H1 (cell line): ENCODE measurements around the gene KRT17. TPM values are rescaled to one million over a fixed set of nuclear protein-coding genes. Genes with fewer than 3 reads are reported as not detected.

Source experiments
- CTCF ChIA-PET: fragments of 300-600 bp; sonication (Branson Sonifier 250); formaldehyde crosslinking; loops from one replicate; lab custom pipeline; 2021; ENCODE audit not compliant: partially characterized antibody; lab: Charles Lee
- POLR2A ChIA-PET: fragments of 300-600 bp; sonication (Branson Sonifier 250); formaldehyde crosslinking; loops from one replicate; lab custom pipeline; 2021; ENCODE audit warnings: inconsistent platforms; ENCODE audit not compliant: partially characterized antibody; lab: Charles Lee
- DNase-seq, 2 experiments: peaks; one replicate each; pipeline versions ENCODE4 v3.0.0 to v3.0.0-alpha.2; 2010 to 2022; ENCODE audit warnings: low spot score in 2 of 2, low read depth in 1 of 2, mixed read lengths in 1 of 2
- FAIRE-seq: peaks from 2 replicates; lab custom pipeline; 2011; peaks lifted over from hg19 to GRCh38; lab: Jason Lieb, UNC
- H2AFZ ChIP-seq: 2 replicates; pipeline ENCODE4 v1.8.1; 2012; ENCODE audit warnings: low read length, inconsistent platforms
- H2AK5ac ChIP-seq: 2 replicates; pipeline ENCODE4 v1.6.1; 2013; ENCODE audit warnings: low read depth, low read length
- H2BK120ac ChIP-seq: replicated peaks from 2 replicates; pipeline ENCODE3; 2013; ENCODE audit warnings: low read depth, low read length, inconsistent platforms
- H2BK12ac ChIP-seq: 2 replicates; pipeline ENCODE4 v1.6.1; 2013; ENCODE audit warnings: low read depth, low read length
- H2BK15ac ChIP-seq: 2 replicates; pipeline ENCODE4 v1.6.1; 2013; ENCODE audit warnings: low read length
- H2BK20ac ChIP-seq: 2 replicates; pipeline ENCODE4 v1.6.1; 2013; ENCODE audit warnings: low read length
- H2BK5ac ChIP-seq: 2 replicates; pipeline ENCODE4 v1.6.1; 2013; ENCODE audit warnings: low read depth, low read length
- H3K14ac ChIP-seq: 2 replicates; pipeline ENCODE4 v1.6.1; 2013; ENCODE audit warnings: inconsistent platforms; ENCODE audit not compliant: insufficient read length
- H3K18ac ChIP-seq: 2 replicates; pipeline ENCODE4 v1.6.1; 2013; ENCODE audit warnings: low read length; ENCODE audit errors: extremely low read depth
- H3K23ac ChIP-seq: 2 replicates; pipeline ENCODE4 v1.6.1; 2013; ENCODE audit warnings: inconsistent platforms; ENCODE audit not compliant: insufficient read length
- H3K23me2 ChIP-seq: 2 replicates; pipeline ENCODE4 v1.6.1; 2013; ENCODE audit warnings: low read depth, low read length
- H3K27ac ChIP-seq: 2 replicates; pipeline ENCODE4 v1.6.1; 2011; ENCODE audit warnings: low read depth, low read length, inconsistent platforms
- H3K27me3 ChIP-seq, 4 experiments: replicated peaks in 1 of 4; 1 replicate in 1 of 4; 2 replicates in 3 of 4; pipeline versions ENCODE4 v1.6.1 to v1.8.1; 2011 to 2013; ENCODE audit warnings: low read length in 3 of 4, mild to moderate bottlenecking in 3 of 4, inconsistent platforms in 2 of 4, mixed read lengths in 2 of 4, moderate library complexity in 1 of 4; ENCODE audit not compliant: control insufficient read depth in 3 of 4, insufficient read depth in 3 of 4; ENCODE audit errors: extremely low read depth in 1 of 4
- H3K36me3 ChIP-seq, 4 experiments: 2 replicates each; pipeline versions ENCODE4 v1.6.1 to v1.8.1; 2011 to 2013; ENCODE audit warnings: mild to moderate bottlenecking in 4 of 4, low read length in 3 of 4, moderate library complexity in 2 of 4, control low read depth in 1 of 4, inconsistent platforms in 1 of 4; ENCODE audit not compliant: insufficient read depth in 4 of 4, control insufficient read depth in 2 of 4
- H3K4ac ChIP-seq: replicated peaks from 2 replicates; pipeline ENCODE3; 2013; ENCODE audit warnings: low read length, low read depth, mixed read lengths, inconsistent platforms; ENCODE audit not compliant: insufficient read length
- H3K4me1 ChIP-seq, 4 experiments: replicated peaks in 1 of 4; 1 replicate in 1 of 4; 2 replicates in 3 of 4; pipeline versions ENCODE4 v1.6.1 to v1.8.1; 2011 to 2013; ENCODE audit warnings: low read length in 3 of 4, inconsistent platforms in 2 of 4, mixed read lengths in 1 of 4; ENCODE audit not compliant: insufficient read depth in 4 of 4, control insufficient read depth in 3 of 4
- H3K4me2 ChIP-seq, 2 experiments: 2 replicates each; pipeline versions ENCODE4 v1.6.1 to v1.8.1; 2011 to 2013; ENCODE audit warnings: low read depth in 2 of 2, low read length in 2 of 2, control low read depth in 1 of 2, inconsistent platforms in 1 of 2, mild to moderate bottlenecking in 1 of 2; ENCODE audit not compliant: insufficient read depth in 1 of 2
- H3K4me3 ChIP-seq, 4 experiments: fragments of 200-600, 300-600 bp in 1 of 4; sonication (generic), shearing (Covaris generic), sonication (Bioruptor Twin) in 1 of 4; 2 replicates each; pipeline versions ENCODE4 v1.5.1 to v1.8.1; 2011 to 2016; ENCODE audit warnings: low read length in 4 of 4, low read depth in 3 of 4, control low read depth in 2 of 4, inconsistent platforms in 2 of 4, mild to moderate bottlenecking in 2 of 4, mixed read lengths in 1 of 4, moderate library complexity in 1 of 4; ENCODE audit not compliant: insufficient read depth in 2 of 4; ENCODE audit errors: extremely low read depth in 1 of 4
- H3K56ac ChIP-seq: replicated peaks from 2 replicates; pipeline ENCODE3; 2013; ENCODE audit warnings: low read depth, mild to moderate bottlenecking, mixed read lengths, low read length, inconsistent platforms; ENCODE audit not compliant: insufficient read length
- H3K79me1 ChIP-seq: 2 replicates; pipeline ENCODE4 v1.6.1; 2013; ENCODE audit warnings: low read depth, low read length, control low read depth
- H3K79me2 ChIP-seq, 2 experiments: 2 replicates each; pipeline versions ENCODE4 v1.6.1 to v1.8.1; 2012 to 2013; ENCODE audit warnings: low read length in 2 of 2, mild to moderate bottlenecking in 2 of 2, inconsistent platforms in 1 of 2; ENCODE audit not compliant: insufficient read depth in 2 of 2, control insufficient read depth in 1 of 2
- H3K9ac ChIP-seq, 4 experiments: replicated peaks in 1 of 4; 1 replicate in 1 of 4; 2 replicates in 3 of 4; pipeline versions ENCODE4 v1.6.1 to v1.8.1; 2011 to 2013; ENCODE audit warnings: low read depth in 3 of 4, low read length in 3 of 4, control low read depth in 2 of 4, mild to moderate bottlenecking in 2 of 4, moderate library complexity in 2 of 4, inconsistent platforms in 1 of 4; ENCODE audit errors: extremely low read depth in 1 of 4
- H3K9me3 ChIP-seq, 2 experiments: 2 replicates each; pipeline versions ENCODE4 v1.6.1 to v1.8.1; 2012 to 2013; ENCODE audit warnings: mild to moderate bottlenecking in 2 of 2, moderate library complexity in 2 of 2, control low read depth in 1 of 2, inconsistent platforms in 1 of 2, low read depth in 1 of 2, low read length in 1 of 2, mixed read lengths in 1 of 2; ENCODE audit not compliant: insufficient read depth in 2 of 2
- H4K20me1 ChIP-seq, 2 experiments: replicated peaks in 1 of 2; 2 replicates each; pipeline versions ENCODE3 to v1.8.1; 2011 to 2013; ENCODE audit warnings: inconsistent platforms in 2 of 2, low read length in 2 of 2, mild to moderate bottlenecking in 1 of 2; ENCODE audit not compliant: insufficient read depth in 2 of 2, control insufficient read depth in 1 of 2
- H4K5ac ChIP-seq: 2 replicates; pipeline ENCODE4 v1.6.1; 2013; ENCODE audit warnings: low read length, low read depth, mixed read lengths, inconsistent platforms; ENCODE audit not compliant: insufficient read length
- H4K8ac ChIP-seq: 2 replicates; pipeline ENCODE4 v1.8.0; 2013; ENCODE audit warnings: mild to moderate bottlenecking, moderate library complexity, low read length, inconsistent platforms; ENCODE audit not compliant: insufficient read depth; ENCODE audit errors: extremely low read depth
- H4K91ac ChIP-seq: replicated peaks from 2 replicates; pipeline ENCODE3; 2013; ENCODE audit warnings: low read length, mixed read lengths, inconsistent platforms; ENCODE audit not compliant: insufficient read length
- ATF2 ChIP-seq: IDR thresholded peaks from 2 replicates; pipeline ENCODE4 v1.6.1; 2012; ENCODE audit warnings: low read length, inconsistent platforms
- BACH1 ChIP-seq: IDR thresholded peaks from 2 replicates; pipeline ENCODE4 v1.6.1; 2012; ENCODE audit warnings: low read length, improper control_type of control experiment
- BRCA1 ChIP-seq: IDR thresholded peaks from 2 replicates; pipeline ENCODE4 v1.6.1; 2012; ENCODE audit warnings: low read depth, low read length, improper control_type of control experiment
- CTBP2 ChIP-seq: IDR thresholded peaks from 2 replicates; pipeline ENCODE4 v1.7.0; 2011; ENCODE audit warnings: borderline replicate concordance, mild to moderate bottlenecking, moderate library complexity, mixed read lengths, low read length; ENCODE audit not compliant: insufficient read depth, insufficient read length
- GABPA ChIP-seq: IDR thresholded peaks from 2 replicates; pipeline ENCODE4 v1.6.1; 2011; ENCODE audit warnings: mild to moderate bottlenecking, low read length, moderate library complexity, borderline replicate concordance; ENCODE audit not compliant: insufficient read depth
- GTF2F1 ChIP-seq: IDR thresholded peaks from 2 replicates; pipeline ENCODE4 v1.6.1; 2012; ENCODE audit warnings: low read depth, low read length, improper control_type of control experiment, borderline replicate concordance
- KDM4A ChIP-seq: IDR thresholded peaks from one replicate; pipeline ENCODE4 v1.7.1; 2012; ENCODE audit warnings: low read depth, mild to moderate bottlenecking, moderate library complexity, low read length, inconsistent platforms; ENCODE audit not compliant: severe bottlenecking
- RFX5 ChIP-seq: IDR thresholded peaks from 2 replicates; pipeline ENCODE4 v1.6.1; 2011; ENCODE audit warnings: low read depth, low read length, improper control_type of control experiment, borderline replicate concordance
- SIX5 ChIP-seq: IDR thresholded peaks from 2 replicates; pipeline ENCODE4 v1.6.1; 2011; ENCODE audit warnings: mild to moderate bottlenecking, low read depth, low read length
- TAF7 ChIP-seq: optimal IDR thresholded peaks from 2 replicates; pipeline ENCODE3; 2011; ENCODE audit warnings: low read depth, mild to moderate bottlenecking, inconsistent platforms, low read length, moderate library complexity, borderline replicate concordance
- TCF12 ChIP-seq: IDR thresholded peaks from 2 replicates; pipeline ENCODE4 v1.6.1; 2011; ENCODE audit warnings: low read depth, mild to moderate bottlenecking, low read length
- WGBS, 2 experiments: shearing (Covaris generic) in 1 of 2; methylation state at CpG; one replicate each; pipeline versions ENCODE4 v1.1.6 to v1.1.7; 2013 to 2015; ENCODE audit warnings: low lambda C conversion rate in 2 of 2, mixed read lengths in 2 of 2, inconsistent platforms in 1 of 2, low coverage in 1 of 2, missing lambda C conversion rate in 1 of 2; ENCODE audit not compliant: insufficient replicate concordance in 2 of 2, insufficient coverage in 1 of 2, insufficient read length in 1 of 2; ENCODE audit errors: extremely low coverage in 1 of 2, missing lambda C conversion rate in 1 of 2; 5-methylcytosine and 5-hydroxymethylcytosine counted together
- polyA plus RNA-seq, 7 experiments: library from polyadenylated mRNA; depleted of rRNA in 3 of 7; stranded (reverse) in 5 of 7; unstranded in 2 of 7; fragments of >200 nt in 5 of 7; fragments of 200-250 nt in 2 of 7; gene quantifications; 1 replicate in 5 of 7; 2 replicates in 1 of 7; 4 replicates in 1 of 7; pipeline versions ENCODE4 v1.2.1 to v1.2.3, GENCODE V29; 2011 to 2013; ENCODE audit warnings: missing spikeins in 2 of 7, mixed read lengths in 2 of 7
- total RNA-seq: library from RNA; stranded (reverse); fragmentation: NEBNext Ultra II Directional; extraction: Animal tissue kit (Norgen Biotek cat#: 25700); gene quantifications from 2 replicates; pipeline ENCODE4 v1.2.1, GENCODE V29; 2021
- TF ChIP-seq, protein P1 (sequence below): IDR thresholded peaks from 2 replicates; pipeline ENCODE4 v1.6.1; 2011; ENCODE audit warnings: low read depth, mild to moderate bottlenecking, low read length; ENCODE audit not compliant: insufficient read depth

The KRT17 gene
- total and polyA plus RNA-seq, 2 of the 8 experiments (the other 6 are each of a cell fraction or from before 2014, with no cell fraction given): 0.50 to 0.95 TPM

DNA sequence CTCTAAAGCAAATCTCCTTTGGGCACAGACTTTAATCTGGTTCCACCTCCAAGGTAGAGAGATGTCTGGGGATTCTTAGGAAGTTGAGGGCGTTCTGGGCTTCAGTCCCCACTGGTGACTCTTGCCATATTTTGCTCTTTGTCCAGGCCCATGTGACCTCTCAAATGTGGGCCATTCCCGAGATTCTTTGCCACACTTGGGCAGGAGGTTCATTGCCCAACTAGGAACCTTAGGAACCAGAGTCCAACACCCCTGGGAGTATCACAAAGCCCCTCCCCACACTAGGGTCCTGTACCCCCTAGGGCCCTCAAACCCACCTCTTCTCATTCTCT is 44.2 kb downstream of the KRT17 start:
- H3K14ac ChIP-seq: no peak overlapping the region
- H3K18ac ChIP-seq: peak overlapping the region; percentile 78; the same call in 1 of the 2 replicates
- no peaks in the 10 kb centered on the region for H3K9me3 ChIP-seq
- H3K27ac ChIP-seq: no peak overlapping the region
- H2BK20ac ChIP-seq: peak overlapping the region; percentile 83; the same call in 1 of the 2 replicates
- H4K5ac ChIP-seq: no peak overlapping the region
- H3K56ac ChIP-seq: no peak overlapping the region
- ChIA-PET CTCF (interaction anchor here (0.5 to 5.4 kb wide), 21 partner anchors 12 to 1778 kb away, joined by 3 to 46 read pairs (median 5); no protein-coding TSS in a partner anchor), POLR2A (no interaction called here)
- H3K27me3 ChIP-seq: peaks cover 0 to 2% (median 0%) of the 10 kb centered on the region in 4 experiments; a peak in 1 of 7 replicates
- H4K8ac ChIP-seq: no peak overlapping the region
- H3K36me3 ChIP-seq: no peaks in the 10 kb centered on the region
- H3K4me1 ChIP-seq: peaks cover 0 to 4% (median 2%) of the 10 kb centered on the region in 4 experiments; a peak in 3 of 7 replicates
- no peak overlapping the region for H3K4ac ChIP-seq
- DNase-seq (no peak), FAIRE-seq (no peak)
- no peaks in the 10 kb centered on the region for H3K79me2 ChIP-seq
- H2AK5ac ChIP-seq: no peak overlapping the region
- H3K23me2 ChIP-seq: no peaks in the 10 kb centered on the region
- 88% methylated on average over 2 of the region's 2 CpGs; no CpG with 5 or more reads in 1 of the 2 experiments for WGBS, 2 experiments
- H2BK15ac ChIP-seq: peak overlapping the region; percentile 99
- no peak overlapping the region for H2AFZ ChIP-seq
- H2BK120ac ChIP-seq: no peak overlapping the region
- no peaks in the 10 kb centered on the region for H3K79me1 ChIP-seq
- no peak overlapping the region for H3K4me2 ChIP-seq
- H3K9ac ChIP-seq: no peak overlapping the region
- H3K23ac ChIP-seq: no peak overlapping the region
- H2BK12ac ChIP-seq: peak overlapping the region; percentile 84; the same call in 1 of the 2 replicates
- H2BK5ac ChIP-seq: no peak overlapping the region
- H4K91ac ChIP-seq: no peak overlapping the region
- no peak overlapping the region for H3K4me3 ChIP-seq
- no peaks in the 10 kb centered on the region for H4K20me1 ChIP-seq
- TF ChIP-seq BACH1: no peak
- no peak for TF ChIP-seq CTBP2
- TF ChIP-seq, protein P1, sequence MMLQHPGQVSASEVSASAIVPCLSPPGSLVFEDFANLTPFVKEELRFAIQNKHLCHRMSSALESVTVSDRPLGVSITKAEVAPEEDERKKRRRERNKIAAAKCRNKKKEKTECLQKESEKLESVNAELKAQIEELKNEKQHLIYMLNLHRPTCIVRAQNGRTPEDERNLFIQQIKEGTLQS: no peak
- no peak for TF ChIP-seq TAF7
- no peak for TF ChIP-seq SIX5
- TF ChIP-seq ATF2: no peak
- TF ChIP-seq GABPA: no peak
- TF ChIP-seq TCF12: no peak
- no peak for TF ChIP-seq RFX5
- no peak for TF ChIP-seq KDM4A
- TF ChIP-seq GTF2F1: no peak
- no peak for TF ChIP-seq BRCA1
